Measurements from ENCODE around the gene COP1. TPM values are rescaled to one million over a fixed set of nuclear protein-coding genes. Genes with fewer than 3 reads are reported as not detected.

COP1 gene
- total and polyA plus RNA-seq, 12 donors: 17.9 to 55.2 (median 23.6) TPM

- H3K4me1 ChIP-seq: peaks cover 0 to 71% (median 17%) of the 10 kb centered on the region in 9 donors
- intact Hi-C loops (cut with DNase I): no loop called here
- H3K9me3 ChIP-seq: peaks cover 0 to 2% (median 0%) of the 10 kb centered on the region in 11 donors
- ATAC-seq (no peak), DNase-seq (no peak)
- H3K36me3 ChIP-seq: no peaks in the 10 kb centered on the region
- no peak overlapping the region for H3K4me3 ChIP-seq
- no peaks in the 10 kb centered on the region for H3K27me3 ChIP-seq
- H3K27ac ChIP-seq: no peak overlapping the region
- WGBS, 2 donors: 95 to 99% methylated on average over 2 of the region's 2 CpGs
- TF ChIP-seq, protein P1, sequence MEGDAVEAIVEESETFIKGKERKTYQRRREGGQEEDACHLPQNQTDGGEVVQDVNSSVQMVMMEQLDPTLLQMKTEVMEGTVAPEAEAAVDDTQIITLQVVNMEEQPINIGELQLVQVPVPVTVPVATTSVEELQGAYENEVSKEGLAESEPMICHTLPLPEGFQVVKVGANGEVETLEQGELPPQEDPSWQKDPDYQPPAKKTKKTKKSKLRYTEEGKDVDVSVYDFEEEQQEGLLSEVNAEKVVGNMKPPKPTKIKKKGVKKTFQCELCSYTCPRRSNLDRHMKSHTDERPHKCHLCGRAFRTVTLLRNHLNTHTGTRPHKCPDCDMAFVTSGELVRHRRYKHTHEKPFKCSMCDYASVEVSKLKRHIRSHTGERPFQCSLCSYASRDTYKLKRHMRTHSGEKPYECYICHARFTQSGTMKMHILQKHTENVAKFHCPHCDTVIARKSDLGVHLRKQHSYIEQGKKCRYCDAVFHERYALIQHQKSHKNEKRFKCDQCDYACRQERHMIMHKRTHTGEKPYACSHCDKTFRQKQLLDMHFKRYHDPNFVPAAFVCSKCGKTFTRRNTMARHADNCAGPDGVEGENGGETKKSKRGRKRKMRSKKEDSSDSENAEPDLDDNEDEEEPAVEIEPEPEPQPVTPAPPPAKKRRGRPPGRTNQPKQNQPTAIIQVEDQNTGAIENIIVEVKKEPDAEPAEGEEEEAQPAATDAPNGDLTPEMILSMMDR (IDR thresholded peaks at IDR 0.05): no peak
Measured at GRCh38 chr1:176198413-176198812, 8.7 kb downstream of the COP1 start.

DNA sequence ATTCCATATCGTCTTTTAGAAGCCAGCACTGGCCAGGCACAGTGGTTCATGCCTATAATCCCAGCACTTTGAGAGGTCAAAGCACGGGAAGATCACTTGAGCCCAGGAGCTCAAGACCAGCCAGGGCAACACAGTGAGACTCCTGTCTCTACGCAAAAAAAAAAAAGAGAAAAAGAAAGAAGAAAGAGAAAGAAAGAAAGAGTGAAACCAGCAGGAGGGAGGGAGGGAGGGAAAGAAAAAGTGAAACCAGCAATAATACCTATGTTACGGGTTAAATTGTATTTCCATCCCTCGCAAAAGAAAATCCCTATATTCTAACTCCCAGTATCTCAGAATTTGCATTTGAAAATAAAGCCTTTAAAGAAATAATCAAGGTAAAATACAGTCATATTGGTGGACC, 10.4 kb downstream of the COP1 start:
- no peaks in the 10 kb centered on the region for H3K36me3 ChIP-seq
- H3K27ac ChIP-seq: no peak overlapping the region
- H3K9me3 ChIP-seq: peaks cover 0 to 4% (median 0%) of the 10 kb centered on the region in 11 donors
- ATAC-seq (no peak), DNase-seq (no peak)
- 94 to 96% methylated on average over 5 of the region's 5 CpGs for WGBS, 2 donors
- peaks cover 0 to 75% (median 9%) of the 10 kb centered on the region in 9 donors for H3K4me1 ChIP-seq
- TF ChIP-seq, protein P1 (IDR thresholded peaks at IDR 0.05): no peak
- H3K4me3 ChIP-seq: no peak overlapping the region
- intact Hi-C loops (cut with DNase I): no loop called here
- H3K27me3 ChIP-seq: no peaks in the 10 kb centered on the region

DNA sequence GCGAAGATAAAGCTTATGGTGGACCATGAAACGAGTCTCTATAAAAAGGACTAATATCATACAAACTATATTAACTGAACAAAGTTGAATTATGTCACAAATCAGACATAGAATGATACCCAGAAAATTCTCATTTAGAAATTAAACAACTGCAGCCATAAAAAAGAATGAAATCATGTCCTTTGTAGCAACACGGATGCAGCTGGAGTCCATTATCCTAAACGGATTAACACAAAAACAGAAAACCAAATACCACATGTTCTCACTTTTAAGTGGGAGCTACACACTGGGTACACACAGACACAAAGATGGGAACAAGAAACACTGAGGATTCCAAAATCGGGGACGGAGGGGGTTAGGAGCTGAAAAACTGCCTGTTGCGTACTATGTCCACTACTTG, 11.5 kb downstream of the COP1 start:
- TF ChIP-seq, protein P1 (IDR thresholded peaks at IDR 0.05): peak in 1 of 9 donors; percentile 6
- ATAC-seq (no peak), DNase-seq (no peak)
- H3K9me3 ChIP-seq: peaks cover 0 to 4% (median 0%) of the 10 kb centered on the region in 11 donors
- 86% methylated on average over 7 of the region's 7 CpGs for whole genome bisulfite sequencing, 2 donors
- H3K4me1 ChIP-seq: peaks cover 0 to 74% (median 11%) of the 10 kb centered on the region in 9 donors
- H3K27ac ChIP-seq: no peak overlapping the region
- no peaks in the 10 kb centered on the region for H3K27me3 ChIP-seq
- no peaks in the 10 kb centered on the region for H3K36me3 ChIP-seq
- intact Hi-C loops (cut with DNase I): no loop called here
- no peak overlapping the region for H3K4me3 ChIP-seq

DNA sequence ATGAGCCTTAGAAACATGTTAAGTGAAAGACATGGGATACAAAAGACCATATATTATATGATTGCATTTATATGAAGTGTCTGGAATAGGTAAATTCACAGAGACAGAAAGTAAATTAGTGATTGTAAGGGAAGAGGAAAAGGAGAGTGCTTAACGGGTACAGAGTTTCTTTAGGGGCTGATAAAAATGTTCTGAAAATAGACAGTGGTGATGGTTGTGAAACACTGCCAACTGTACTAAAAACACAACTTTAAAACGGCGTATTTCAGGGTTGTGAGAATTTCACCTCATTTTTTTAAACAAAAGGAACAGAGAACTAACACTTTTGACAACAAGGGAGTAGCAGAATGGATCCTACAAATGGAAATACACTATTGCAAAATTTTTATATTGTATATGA, 13.4 kb downstream of the COP1 start:
- TF ChIP-seq, protein P1 (IDR thresholded peaks at IDR 0.05): no peak
- intact Hi-C loops (cut with DNase I): no loop called here
- 62 to 70% methylated on average over 3 of the region's 3 CpGs for WGBS, 2 donors

More for the DNA sequence above, 13.4 kb downstream of the COP1 start:
- Histone ChIP-seq H3K27me3 (no peaks in the 10 kb centered on the region), H3K36me3 (no peaks in the 10 kb centered on the region), H3K4me3 (no peak overlapping the region), H3K4me1 (peaks cover 0 to 75% (median 10%) of the 10 kb centered on the region in 9 donors), H3K9me3 (peaks cover 0 to 14% (median 0%) of the 10 kb centered on the region in 11 donors), H3K27ac (no peak overlapping the region)
- DNase-seq: no peak
- no peak for ATAC-seq

Data from heart right ventricle (tissue), 16 donors.